ENCODE results near the gene METAP1.

DNA sequence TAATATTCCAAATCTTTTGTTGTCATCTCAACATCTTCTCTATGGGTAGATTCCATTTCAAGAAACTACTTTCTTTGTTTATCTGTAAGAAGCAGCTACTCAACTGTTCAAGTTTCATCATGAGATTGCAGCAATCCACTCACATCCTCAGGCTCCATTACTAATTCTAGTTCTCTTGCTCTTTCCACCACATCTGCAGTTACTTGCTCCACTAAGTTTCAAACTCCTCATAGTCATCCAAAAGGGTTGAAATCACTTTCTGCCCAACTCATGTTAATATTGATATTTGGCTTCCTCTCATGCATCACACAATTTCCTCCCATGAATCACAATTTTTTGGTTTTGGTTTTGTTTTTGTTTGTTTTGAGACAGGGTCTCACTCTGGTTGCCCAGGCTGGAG is 57.4 kb downstream of the METAP1 start:
- TF ChIP-seq CTCF (IDR thresholded peaks at IDR 0.05; ENCODE audit: borderline replicate concordance, extremely low read depth, low read length, poor library complexity, severe bottlenecking) = no peak
- TF ChIP-seq EZH2 (IDR thresholded peaks at IDR 0.05; ENCODE audit: borderline replicate concordance, low read depth, low read length, severe bottlenecking) = no peak
